ENCODE measurements around the gene NUDT9.
"Not testable (repeated sequence)": the region's sequence is repeated elsewhere in the genome, so short reads cannot be mapped to it uniquely, and the experiment has no call there.

NUDT9 gene

DNA sequence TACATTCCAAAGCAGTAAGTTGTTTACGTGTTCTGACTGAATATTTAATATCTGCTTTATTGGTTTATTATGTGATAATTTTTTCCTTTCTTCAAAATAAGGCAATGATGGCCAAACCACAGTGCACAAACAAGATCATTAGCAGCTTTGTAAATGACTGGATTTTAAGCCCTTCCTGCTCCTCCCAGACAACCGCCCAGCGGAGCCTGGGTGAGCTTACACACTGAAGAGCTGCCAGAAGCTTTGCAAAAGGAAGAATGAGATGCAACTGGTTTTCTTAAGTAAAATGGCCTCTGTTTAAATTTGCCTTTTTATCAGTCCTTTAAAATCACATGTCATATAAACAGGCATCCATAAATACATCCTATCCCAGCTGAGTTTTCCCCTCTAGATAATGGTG lies 54.6 kb downstream of the NUDT9 start:
- TF ChIP-seq, protein P1, sequence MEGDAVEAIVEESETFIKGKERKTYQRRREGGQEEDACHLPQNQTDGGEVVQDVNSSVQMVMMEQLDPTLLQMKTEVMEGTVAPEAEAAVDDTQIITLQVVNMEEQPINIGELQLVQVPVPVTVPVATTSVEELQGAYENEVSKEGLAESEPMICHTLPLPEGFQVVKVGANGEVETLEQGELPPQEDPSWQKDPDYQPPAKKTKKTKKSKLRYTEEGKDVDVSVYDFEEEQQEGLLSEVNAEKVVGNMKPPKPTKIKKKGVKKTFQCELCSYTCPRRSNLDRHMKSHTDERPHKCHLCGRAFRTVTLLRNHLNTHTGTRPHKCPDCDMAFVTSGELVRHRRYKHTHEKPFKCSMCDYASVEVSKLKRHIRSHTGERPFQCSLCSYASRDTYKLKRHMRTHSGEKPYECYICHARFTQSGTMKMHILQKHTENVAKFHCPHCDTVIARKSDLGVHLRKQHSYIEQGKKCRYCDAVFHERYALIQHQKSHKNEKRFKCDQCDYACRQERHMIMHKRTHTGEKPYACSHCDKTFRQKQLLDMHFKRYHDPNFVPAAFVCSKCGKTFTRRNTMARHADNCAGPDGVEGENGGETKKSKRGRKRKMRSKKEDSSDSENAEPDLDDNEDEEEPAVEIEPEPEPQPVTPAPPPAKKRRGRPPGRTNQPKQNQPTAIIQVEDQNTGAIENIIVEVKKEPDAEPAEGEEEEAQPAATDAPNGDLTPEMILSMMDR (IDR thresholded peaks at IDR 0.05; ENCODE audit: extremely low read depth, missing control alignments): no peak
- no peak for DNase-seq (ENCODE audit: low spot score)

DNA sequence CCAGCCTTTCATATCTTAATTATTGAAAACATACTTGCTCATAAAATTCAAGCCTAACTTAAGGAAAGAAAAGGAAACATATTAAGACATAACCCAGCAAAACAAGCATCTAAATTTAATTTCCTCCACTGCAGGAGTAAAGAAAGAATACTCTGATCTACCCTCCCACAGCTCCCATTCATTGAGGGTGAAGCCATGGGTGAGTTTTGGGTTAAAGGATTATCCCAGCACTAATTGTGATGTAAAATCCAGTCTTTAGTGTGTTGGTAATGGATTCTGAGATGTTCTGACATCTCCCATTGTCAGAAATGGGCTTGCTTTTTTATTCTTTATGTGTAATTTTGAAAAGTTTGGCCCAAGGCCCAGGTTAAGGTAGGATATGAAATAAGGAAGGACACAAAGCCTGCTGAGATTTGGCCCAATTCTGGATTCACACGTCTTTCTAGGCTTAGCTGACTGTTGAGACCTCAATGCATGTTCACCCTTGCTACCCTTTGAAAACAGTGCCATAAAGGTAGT lies 56.4 kb downstream of the NUDT9 start:
- DNase-seq (ENCODE audit: low spot score): no peak
- TF ChIP-seq, protein P1 (IDR thresholded peaks at IDR 0.05; ENCODE audit: extremely low read depth, missing control alignments): no peak

DNA sequence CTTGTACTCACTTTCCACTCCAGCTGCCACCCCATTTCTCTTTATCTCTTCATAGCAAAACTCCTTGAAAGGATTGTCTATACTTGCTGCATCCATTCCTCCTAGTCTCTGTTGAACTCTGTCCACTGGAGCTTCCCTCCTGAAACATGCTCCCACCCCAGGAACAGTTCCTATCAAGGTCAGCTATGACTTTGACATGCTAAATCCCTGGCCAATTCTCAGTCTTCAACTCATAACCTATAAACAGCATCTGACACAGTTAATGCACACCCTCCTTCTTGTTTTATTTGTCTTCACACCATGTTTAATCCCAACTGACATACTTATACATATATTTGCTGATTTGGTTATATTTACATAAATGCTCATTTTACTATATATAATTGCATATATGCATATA lies 59.0 kb downstream of the NUDT9 start:
- no peak for DNase-seq (ENCODE audit: low spot score)
- TF ChIP-seq, protein P1 (IDR thresholded peaks at IDR 0.05; ENCODE audit: extremely low read depth, missing control alignments): no peak

DNA sequence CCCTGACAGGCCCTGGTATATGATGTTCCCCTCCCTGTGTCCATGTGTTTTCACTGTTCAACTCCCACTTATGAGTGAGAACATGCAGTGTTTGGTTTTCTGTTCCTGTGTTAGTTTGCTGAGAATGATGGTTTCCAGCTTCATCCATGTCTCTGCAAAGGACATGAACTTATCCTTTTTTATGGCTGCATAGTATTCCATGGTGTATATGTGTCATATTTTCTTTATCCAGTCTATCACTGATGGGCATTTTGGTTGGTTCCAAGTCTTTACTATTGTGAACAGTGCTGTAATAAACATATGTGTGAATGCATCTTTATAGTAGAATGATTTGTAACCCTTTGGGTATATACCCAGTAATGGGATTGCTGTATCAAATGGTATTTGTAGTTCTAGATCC lies 60.9 kb downstream of the NUDT9 start:
- not testable (repeated sequence) for DNase-seq (ENCODE audit: low spot score)

DNA sequence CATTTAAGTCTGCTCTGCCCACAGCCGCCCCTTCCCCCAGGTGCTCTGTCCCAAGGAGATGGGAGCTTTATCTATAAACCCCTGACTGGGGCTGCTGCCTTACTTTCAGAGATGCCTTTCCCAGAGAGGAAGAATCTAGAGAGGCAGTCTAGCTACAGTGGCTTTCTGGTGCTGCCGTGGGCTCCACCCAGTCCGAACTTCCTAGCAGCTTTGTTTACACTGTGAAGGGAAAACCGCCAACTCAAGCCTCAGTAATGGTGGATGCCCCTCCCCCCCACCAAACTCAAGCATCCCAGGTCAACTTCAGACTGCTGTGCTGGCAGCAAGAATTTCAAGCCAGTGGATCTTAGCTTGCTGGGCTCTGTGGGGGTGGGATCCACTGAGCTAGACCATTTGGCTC lies 66.3 kb downstream of the NUDT9 start:
- DNase-seq (ENCODE audit: low spot score): not testable (repeated sequence)

DNA sequence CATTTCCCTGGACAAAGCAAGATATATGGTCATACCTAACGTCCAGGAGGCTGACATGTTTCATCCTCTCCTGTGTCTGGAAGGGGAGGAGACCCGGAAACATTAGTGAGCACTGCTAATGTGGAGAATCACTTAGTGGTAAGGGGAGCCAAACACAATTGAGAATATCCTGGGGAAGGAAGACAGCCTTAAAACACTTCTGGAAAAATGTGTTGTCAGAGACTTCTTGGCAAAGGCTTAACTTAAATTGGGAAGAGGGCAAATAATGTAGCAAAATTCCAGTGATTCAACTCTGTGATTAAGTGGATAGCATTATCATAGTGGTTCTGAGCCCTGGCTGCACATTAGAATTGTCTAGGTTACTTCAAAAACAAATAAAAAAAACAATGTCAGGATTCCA lies 67.3 kb downstream of the NUDT9 start:
- TF ChIP-seq, protein P1 (IDR thresholded peaks at IDR 0.05; ENCODE audit: extremely low read depth, missing control alignments): no peak
- DNase-seq (ENCODE audit: low spot score): no peak

DNA sequence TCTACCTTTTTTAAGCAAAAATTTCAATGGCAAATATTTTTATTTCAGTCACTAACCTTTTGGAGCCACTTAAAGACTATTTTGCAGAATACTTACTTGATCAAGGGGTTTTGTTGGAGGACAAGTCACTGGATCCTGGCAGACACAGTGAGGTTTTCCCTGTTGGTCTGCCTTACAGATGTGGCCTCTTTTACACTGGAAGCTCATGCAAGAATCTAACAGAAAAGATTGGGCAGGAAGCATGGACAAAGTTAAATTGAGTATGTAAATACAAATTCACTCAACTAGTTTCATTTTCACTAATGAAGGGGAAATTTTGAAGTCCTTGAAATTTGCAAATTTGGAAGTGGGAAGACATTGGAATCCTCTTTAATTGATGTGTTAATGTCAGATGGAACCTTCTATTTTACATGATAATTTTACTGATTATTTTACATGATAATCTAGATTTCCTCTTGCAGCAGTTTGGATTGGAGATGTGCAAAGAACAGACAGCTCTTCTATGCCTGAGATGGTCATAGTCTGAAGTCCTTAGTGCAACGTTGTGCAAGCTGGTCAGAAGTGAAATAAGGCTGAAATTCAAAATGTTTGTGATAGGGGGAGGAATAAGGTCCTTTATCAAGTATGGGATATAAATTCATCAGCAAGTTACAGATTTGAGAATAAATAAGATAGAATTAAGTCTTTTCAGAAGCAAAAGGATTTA lies 68.4 kb downstream of the NUDT9 start:
- DNase-seq (ENCODE audit: low spot score): no peak
- TF ChIP-seq, protein P1 (IDR thresholded peaks at IDR 0.05; ENCODE audit: extremely low read depth, missing control alignments): no peak

DNA sequence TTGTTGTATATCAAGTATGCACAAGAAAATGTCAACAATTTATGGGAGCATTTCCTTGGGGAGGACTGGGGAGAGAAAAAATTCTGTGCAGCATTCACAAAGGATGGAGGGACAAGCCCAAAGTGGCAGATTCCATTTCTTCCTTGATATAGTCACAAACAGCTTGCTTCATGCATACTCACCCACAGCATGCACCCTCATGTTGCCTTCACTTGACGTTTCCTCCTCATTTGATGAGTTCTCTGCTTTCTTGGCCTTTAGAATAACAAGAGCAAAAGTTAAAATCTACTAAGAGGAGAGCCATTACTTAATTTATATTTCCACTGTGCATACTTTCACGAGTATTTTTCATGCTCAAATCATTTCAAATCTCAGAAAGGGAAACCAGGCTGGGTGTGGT lies 69.1 kb downstream of the NUDT9 start:
- no peak for DNase-seq (ENCODE audit: low spot score)
- TF ChIP-seq, protein P1 (IDR thresholded peaks at IDR 0.05; ENCODE audit: extremely low read depth, missing control alignments): no peak

DNA sequence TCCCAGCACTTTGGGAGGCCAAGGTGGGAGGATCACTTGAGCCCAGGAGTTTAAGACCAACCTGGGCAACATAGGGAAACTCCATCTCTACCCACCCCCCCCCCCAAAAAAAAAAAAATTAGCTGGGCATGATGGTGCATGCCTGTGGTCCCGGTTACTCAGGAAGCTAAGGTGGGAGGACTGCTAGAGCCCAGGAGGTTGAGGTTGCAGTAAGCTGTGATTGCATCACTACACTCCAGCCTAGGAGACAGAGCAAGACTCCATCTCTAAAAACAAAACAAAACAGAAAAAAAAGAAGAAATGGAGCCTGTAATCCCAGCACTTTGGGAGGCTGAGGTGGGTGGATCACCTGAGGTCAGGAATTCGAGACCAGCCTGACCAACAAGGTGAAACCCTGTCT lies 69.5 kb downstream of the NUDT9 start:
- not testable (repeated sequence) for DNase-seq (ENCODE audit: low spot score)

Data from GM20000 (cell line).